Panc1 (cell line): ENCODE data around the gene CDH19. TPM values are rescaled to one million over a fixed set of nuclear protein-coding genes. Genes with fewer than 3 reads are reported as not detected.

ENCODE experiments used
- ATAC-seq: fragments of 200-7000 bp; cut with Tn5 transposase; 2 replicates; pipeline ENCODE4 v1.9.1; 2020; ENCODE audit warnings: mild to moderate bottlenecking, moderate library complexity
- BruUV-seq: library from RNA; stranded (reverse); fragments of 400-500 nt; replicated peaks from 2 replicates; lab custom pipeline; 2021; lab: Mats Ljungman, UMichigan
- CTCF ChIA-PET: fragments of 300-600 bp; sonication (Branson Sonifier 250); formaldehyde crosslinking; loops from one replicate; lab custom pipeline; 2022; ENCODE audit warnings: antibody characterized with exemption; lab: Charles Lee
- POLR2A ChIA-PET: fragments of 300-600 bp; sonication (Branson Sonifier 250); formaldehyde crosslinking; loops from one replicate; lab custom pipeline; 2022; ENCODE audit warnings: antibody characterized with exemption; lab: Charles Lee
- DNase-seq: peaks from one replicate; pipeline ENCODE4 v3.0.0-alpha.2; 2010; ENCODE audit warnings: low read depth, low spot score
- H3K27ac ChIP-seq: 2 replicates; pipeline ENCODE4 v1.5.1; 2011; ENCODE audit warnings: mild to moderate bottlenecking, low read length, inconsistent platforms
- H3K27me3 ChIP-seq: fragments of 200-500 bp; sonication (Bioruptor generic); 2 replicates; pipeline ENCODE4 v1.6.0; 2014; ENCODE audit warnings: low read length, inconsistent platforms; ENCODE audit not compliant: control insufficient read depth, insufficient read depth
- H3K36me3 ChIP-seq: fragments of 200-500 bp; sonication (Bioruptor generic); 2 replicates; pipeline ENCODE4 v1.5.1; 2014; ENCODE audit warnings: inconsistent platforms, mild to moderate bottlenecking, low read length, moderate library complexity; ENCODE audit not compliant: control insufficient read depth, insufficient read depth
- H3K4me1 ChIP-seq: 2 replicates; pipeline ENCODE4 v1.5.1; 2011; ENCODE audit warnings: inconsistent platforms, mild to moderate bottlenecking, low read length, moderate library complexity; ENCODE audit not compliant: control insufficient read depth, insufficient read depth
- H3K4me3 ChIP-seq, 2 experiments: 2 replicates each; pipeline ENCODE4 v1.5.1; 2011 to 2012; ENCODE audit warnings: low read depth in 2 of 2, low read length in 2 of 2, mild to moderate bottlenecking in 2 of 2, inconsistent platforms in 1 of 2, moderate library complexity in 1 of 2
- H3K9me3 ChIP-seq: fragments of 200-500 bp; sonication (Bioruptor generic); 2 replicates; pipeline ENCODE4 v1.5.1; 2014; ENCODE audit warnings: low read depth, mild to moderate bottlenecking, inconsistent platforms, low read length, moderate library complexity; ENCODE audit not compliant: control insufficient read depth, insufficient read depth
- POLR2AphosphoS5 ChIP-seq: IDR thresholded peaks from 2 replicates; pipeline ENCODE4 v1.6.1; 2012; ENCODE audit warnings: mild to moderate bottlenecking, low read depth, low read length, moderate library complexity
- REST ChIP-seq, 2 experiments: IDR thresholded peaks; 2 replicates each; pipeline ENCODE4 v1.6.1; 2011 to 2012; ENCODE audit warnings: low read depth in 2 of 2, control low read depth in 1 of 2, low read length in 1 of 2, mild to moderate bottlenecking in 1 of 2, moderate library complexity in 1 of 2; ENCODE audit not compliant: insufficient read depth in 1 of 2
- SIN3A ChIP-seq: IDR thresholded peaks from 2 replicates; pipeline ENCODE4 v1.6.1; 2012; ENCODE audit warnings: low read depth, mild to moderate bottlenecking, low read length, moderate library complexity, borderline replicate concordance; ENCODE audit not compliant: insufficient read depth
- TCF7L2 ChIP-seq: IDR thresholded peaks from 2 replicates; pipeline ENCODE4 v1.6.1; 2011; ENCODE audit warnings: mild to moderate bottlenecking, low read depth, low read length, inconsistent platforms
- in situ Hi-C: cut with HindIII; loops from 2 replicates; pipeline ENCODE4 v1.10.0; 2016; ENCODE audit warnings: low sequenced_read_pairs, low pct_unique_long_range_greater_than_20kb
- intact Hi-C: fragments of 100-400 bp; cut with micrococcal nuclease; formaldehyde crosslinking; loops from one replicate; pipeline ENCODE4 v1.10.0; 2022; ENCODE audit not compliant: unreplicated experiment
- total RNA-seq: library from RNA; stranded (reverse); gene quantifications from one replicate; pipeline ENCODE4 v1.2.1, GENCODE V29; 2021; ENCODE audit not compliant: unreplicated experiment
- TF ChIP-seq, protein P1 (sequence below): fragments of 450-650 bp; IDR thresholded peaks from 2 replicates; pipeline ENCODE4 v1.5.1; 2017; ENCODE audit warnings: mild to moderate bottlenecking

CDH19 gene
- total RNA-seq, 1 experiment from 2014 or later: not detected

GRCh38 chr18:66513996-66514395 is 89.9 kb downstream of the CDH19 start:
- DNase-seq (no peak), ATAC-seq (no peak)
- no peak overlapping the region for H3K27ac ChIP-seq
- no peaks in the 10 kb centered on the region; the same call in 1 of the 2 replicates for H3K4me1 ChIP-seq
- no TSS peak for BruUV-seq
- H3K4me3 ChIP-seq: no peak overlapping the region
- intact Hi-C loops: no loop called here
- no peaks in the 10 kb centered on the region for H3K27me3 ChIP-seq
- in situ Hi-C loops: no loop called here
- ChIA-PET CTCF (no interaction called here), POLR2A (no interaction called here)
- H3K36me3 ChIP-seq: no peaks in the 10 kb centered on the region
- no peaks in the 10 kb centered on the region for H3K9me3 ChIP-seq
- no peak for TF ChIP-seq POLR2AphosphoS5
- TF ChIP-seq, protein P1, sequence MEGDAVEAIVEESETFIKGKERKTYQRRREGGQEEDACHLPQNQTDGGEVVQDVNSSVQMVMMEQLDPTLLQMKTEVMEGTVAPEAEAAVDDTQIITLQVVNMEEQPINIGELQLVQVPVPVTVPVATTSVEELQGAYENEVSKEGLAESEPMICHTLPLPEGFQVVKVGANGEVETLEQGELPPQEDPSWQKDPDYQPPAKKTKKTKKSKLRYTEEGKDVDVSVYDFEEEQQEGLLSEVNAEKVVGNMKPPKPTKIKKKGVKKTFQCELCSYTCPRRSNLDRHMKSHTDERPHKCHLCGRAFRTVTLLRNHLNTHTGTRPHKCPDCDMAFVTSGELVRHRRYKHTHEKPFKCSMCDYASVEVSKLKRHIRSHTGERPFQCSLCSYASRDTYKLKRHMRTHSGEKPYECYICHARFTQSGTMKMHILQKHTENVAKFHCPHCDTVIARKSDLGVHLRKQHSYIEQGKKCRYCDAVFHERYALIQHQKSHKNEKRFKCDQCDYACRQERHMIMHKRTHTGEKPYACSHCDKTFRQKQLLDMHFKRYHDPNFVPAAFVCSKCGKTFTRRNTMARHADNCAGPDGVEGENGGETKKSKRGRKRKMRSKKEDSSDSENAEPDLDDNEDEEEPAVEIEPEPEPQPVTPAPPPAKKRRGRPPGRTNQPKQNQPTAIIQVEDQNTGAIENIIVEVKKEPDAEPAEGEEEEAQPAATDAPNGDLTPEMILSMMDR: no peak
- no peak for TF ChIP-seq TCF7L2
- no peak for TF ChIP-seq SIN3A
- TF ChIP-seq REST (IDR thresholded peaks at IDR 0.05; ENCODE audit: insufficient read depth in 1 of 2, low read depth in 2 of 2, low read length in 1 of 2): no peak

DNA sequence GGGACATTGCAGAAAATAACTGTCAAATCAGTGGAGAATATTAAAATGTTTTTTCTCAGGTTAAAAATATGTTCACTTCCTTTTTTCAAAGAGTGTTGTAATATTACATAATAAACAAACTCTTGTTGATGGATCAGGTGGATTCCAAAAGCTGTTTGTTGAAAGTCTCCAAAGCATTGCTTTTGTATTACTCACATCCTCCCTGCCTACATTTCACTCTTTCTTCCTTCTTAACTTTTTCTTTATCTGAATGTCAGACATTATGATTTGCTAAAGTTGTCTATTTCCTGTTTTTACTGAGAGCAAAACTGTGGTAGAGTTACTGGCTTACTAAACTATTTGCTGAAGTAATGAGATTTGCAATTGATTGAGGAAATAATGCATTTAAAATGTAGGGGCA is 92.1 kb downstream of the CDH19 start:
- Histone ChIP-seq H3K4me1 (no peaks in the 10 kb centered on the region; the same call in 1 of the 2 replicates), H3K27ac (no peak overlapping the region), H3K27me3 (no peaks in the 10 kb centered on the region), H3K36me3 (no peaks in the 10 kb centered on the region), H3K9me3 (no peaks in the 10 kb centered on the region), H3K4me3 (no peak overlapping the region)
- in situ Hi-C loops (no loop called here), intact Hi-C loops (no loop called here)
- ChIA-PET CTCF (no interaction called here), POLR2A (no interaction called here)
- DNase-seq (no peak), ATAC-seq (no peak)
- peak; percentile 36; the same call in 1 of the 2 replicates for TF ChIP-seq TCF7L2
- no peak for TF ChIP-seq REST (IDR thresholded peaks at IDR 0.05; ENCODE audit: insufficient read depth in 1 of 2, low read depth in 2 of 2, low read length in 1 of 2)
- no peak for TF ChIP-seq SIN3A
- TF ChIP-seq, protein P1: no peak
- no peak for TF ChIP-seq POLR2AphosphoS5
- no TSS peak for BruUV-seq
